Measurements from ENCODE around the gene NCAPH2. TPM values are rescaled to one million over a fixed set of nuclear protein-coding genes. Genes with fewer than 3 reads are reported as not detected.

The NCAPH2 gene
- 58.1 TPM for total RNA-seq

DNA sequence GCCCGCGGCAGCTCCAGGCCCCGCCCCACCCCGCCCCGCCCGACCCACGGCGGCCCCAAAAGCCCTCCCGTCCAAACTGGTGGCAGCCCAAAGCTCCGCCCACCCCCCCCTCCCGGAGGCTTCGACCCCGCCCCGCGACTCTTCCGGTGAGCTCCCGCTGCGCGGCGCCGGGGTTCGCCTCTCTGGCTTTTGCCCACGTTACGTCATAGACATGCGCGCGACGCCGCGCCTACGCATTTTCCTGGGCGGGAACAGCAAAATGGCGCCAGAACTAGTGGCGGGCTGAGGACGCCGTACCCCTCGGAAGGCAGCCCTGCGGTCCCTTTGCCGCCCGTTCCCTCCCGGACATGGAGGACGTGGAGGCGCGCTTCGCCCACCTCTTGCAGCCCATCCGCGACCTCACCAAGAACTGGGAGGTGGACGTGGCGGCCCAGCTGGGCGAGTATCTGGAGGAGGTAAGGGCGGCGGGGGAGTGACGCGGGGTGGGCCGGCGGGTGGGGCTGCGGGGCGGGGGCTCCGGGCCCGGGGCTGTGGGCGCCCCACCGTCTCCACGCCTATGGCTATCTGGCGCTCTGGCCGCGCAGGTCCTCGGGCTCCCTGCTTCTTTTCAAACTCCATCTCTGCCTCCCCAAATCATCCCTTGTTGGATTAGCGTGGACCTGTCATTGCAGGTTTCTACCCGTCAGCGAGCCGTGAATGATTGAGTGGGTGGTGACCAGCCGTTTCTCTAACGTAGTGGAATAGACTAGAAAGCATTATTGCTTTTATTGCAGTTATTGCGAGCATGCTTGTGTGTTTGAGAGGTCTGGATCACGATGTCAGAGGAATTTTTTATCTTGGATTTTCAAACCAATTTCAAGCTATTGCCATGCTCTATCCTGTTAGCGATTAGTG is at the start of gene NCAPH2:
NCAPH2 (plus strand) TSS at position 234 of the 894 bp plus-strand sequence; CDS start at position 348, 114 bp downstream.

DNA sequence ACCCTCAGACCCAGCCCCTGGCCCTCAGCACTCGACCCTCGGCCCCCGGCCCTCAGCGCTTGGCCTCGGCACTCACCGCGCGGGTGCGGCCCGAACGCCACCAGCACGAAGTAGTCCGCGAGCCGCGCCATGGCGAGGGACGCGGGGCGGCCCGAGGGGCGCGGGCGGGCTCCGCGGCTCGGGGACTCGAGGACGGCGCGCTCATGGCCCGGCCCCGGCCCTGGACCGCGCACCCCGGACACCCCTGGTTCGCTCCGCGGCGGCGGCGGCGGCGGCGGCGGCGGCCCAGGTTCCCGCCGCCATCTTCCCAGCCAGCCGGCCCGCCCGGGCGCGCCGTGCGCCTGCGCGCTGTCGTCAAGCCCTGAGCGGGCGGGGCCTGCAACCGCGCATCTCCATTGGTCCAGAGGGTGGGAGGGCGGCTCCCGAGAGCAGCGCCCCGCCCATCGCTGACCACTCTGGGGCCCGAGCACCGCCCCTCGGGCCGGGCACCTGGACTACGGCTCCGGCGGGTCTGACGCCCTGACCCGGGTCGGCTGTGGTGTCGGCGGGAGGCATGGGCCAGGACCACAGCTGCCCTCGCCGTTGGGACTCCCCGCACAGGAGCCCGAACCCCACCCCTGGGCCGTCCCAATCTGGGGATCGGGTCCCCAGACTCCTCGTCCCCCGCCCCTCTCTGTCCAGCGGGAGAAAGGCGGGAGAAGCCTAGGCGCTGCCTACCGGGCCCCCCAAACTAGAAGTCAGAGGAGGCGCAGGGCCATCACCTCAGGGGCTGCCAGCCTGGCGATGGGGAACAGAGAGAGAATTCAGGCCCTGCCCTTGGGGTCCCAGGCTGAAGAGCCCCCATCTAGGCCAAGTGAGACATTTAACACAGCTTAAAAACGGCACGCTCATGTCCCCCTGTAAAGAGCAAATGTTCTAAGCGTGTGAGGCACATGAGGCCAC is 33.0 kb upstream of the NCAPH2 start, which contains the start of gene SBF1:
SBF1 (minus strand) TSS at position 326 of the 942 bp plus-strand sequence; CDS start at position 131, 195 bp downstream.

DNA sequence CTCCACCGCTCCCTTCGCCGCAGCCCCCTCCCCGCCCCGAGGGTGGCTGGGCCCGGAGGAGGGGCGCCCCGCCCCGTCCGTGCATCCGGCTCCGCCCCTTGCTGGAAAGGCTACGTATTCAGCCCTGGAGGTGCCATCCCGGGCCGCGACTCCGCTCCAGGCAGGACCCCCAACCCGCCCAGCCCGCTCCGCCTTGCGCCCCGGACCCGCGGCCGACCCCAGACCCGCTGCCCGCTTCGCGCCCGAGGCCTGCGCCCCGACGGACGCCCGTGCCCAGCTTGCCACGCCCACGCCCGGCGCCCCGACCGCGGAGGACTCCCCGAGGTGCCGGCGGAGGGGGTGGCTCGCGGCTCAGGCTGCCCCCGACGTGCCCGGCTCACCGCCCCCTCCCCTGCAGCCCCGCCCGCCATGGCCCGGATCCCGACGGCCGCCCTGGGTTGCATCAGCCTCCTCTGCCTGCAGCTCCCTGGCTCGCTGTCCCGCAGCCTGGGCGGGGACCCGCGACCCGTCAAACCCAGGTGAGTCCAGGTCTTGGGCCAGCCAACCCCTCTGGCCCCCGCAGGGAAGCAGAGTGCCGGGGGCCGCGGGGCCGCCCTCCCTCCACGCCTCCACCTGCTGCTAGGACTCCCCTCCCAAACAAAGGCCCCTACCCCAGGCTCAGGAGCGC is 26.5 kb upstream of the NCAPH2 start, which contains the start of gene ADM2:
ADM2 (plus strand) TSS at position 104 of the 667 bp plus-strand sequence; CDS start at position 409, 305 bp downstream.

DNA sequence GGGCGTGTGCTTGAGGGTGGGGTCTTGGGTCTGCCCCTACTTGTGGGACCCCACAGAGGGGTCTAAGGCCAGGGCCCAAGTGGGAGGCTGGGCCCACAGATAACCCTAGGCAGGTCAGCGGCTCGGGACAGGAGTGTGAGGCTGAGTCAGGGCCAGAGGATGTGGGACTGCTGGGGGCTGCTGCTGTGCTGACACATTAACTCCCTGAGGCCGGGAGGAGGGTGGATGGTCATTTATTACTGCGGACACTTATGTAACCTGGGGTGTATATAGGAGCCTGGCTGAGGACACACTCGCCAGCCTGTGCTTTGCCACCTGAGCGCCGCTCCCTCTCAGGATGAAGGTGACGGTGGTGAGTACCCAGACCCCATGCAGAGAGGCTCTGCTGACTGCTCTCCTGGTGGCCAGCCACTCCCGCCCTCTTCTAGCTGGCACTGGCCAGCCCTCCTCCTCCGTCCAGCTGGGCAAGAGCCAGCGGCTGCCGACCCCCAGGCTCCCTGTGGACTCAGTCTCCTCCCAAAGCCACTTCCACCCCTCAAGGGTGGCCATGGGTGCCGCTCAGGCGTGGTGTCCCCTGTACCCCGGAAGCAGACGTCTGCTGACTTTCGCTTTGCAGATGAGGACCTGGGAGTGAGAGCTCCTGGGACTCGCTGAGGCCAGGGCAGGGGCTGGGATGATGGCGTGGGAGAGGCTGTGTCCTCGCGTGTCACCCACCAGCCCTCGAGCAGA is 21.3 kb upstream of the NCAPH2 start, which contains the start of gene MIOX:
MIOX (plus strand) TSS at position 299 of the 729 bp plus-strand sequence; CDS start at position 338, 39 bp downstream.

DNA sequence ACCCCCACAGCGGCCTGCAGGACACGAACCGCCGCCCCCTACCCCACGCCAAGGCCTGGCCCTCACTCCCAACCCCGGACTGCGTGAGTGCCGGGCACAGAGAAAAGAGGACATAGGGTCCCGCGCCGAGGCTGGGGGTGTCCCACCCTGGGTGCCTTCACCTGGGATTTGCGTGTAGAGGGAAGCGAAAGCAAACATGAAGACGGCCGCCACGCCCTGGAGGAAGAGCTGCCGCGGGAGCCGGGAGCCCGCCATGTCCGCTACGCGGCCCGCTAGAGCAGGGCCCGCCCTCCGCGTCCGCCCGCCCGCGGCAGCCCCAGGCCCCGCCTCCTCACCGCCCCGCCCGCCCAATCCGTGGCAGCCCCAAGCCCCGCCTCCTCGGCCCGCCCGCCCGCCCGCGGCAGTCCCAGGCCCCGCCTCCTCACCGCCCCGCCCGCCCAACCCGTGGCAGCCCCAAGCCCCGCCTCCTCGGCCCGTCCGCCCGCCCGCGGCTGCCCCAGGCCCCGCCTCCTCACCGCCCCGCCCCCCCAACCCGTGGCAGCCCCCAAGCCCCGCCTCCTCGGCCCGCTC is 518 bp upstream of the NCAPH2 start, which contains the start of gene LMF2:
LMF2 (minus strand) TSS at position 282 of the 570 bp plus-strand sequence; CDS start at position 255, 27 bp downstream.

DNA sequence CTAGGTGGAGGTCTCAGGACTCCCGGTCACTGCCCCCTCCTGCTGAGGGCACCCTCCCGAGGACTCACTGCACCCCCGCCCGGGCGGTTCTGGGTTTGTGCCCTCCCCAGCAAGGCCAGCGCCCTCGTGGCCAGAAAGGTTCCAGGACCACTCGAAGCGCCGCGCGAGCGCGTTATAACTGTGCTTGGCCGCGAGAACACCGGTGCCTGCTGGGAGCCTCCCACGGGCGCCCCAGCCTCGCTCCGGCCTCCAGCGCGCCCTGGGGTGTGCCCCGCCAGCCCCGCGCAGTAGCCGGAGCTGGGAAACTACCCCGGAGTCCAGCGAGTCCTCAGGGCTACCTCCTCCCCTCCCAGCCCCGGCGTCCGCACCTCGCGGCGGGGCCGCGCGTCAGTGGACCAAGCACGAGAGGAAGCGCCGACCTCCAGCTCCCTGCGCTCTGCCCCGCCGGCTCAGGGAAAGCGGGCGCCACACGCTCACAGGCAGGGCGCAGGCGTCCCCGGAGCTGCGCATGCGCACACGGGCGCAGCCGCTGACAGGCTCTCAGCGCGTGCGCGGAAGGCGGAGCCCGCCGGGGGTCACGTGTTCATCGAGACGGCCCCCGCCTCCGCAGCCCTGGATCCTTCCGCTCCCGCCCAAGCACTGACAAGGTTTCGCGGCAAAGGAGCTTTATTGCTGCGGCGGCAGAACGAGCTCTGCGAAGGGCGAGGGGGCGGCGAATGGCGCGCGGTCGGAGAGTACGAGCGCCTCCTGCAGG is 17.3 kb downstream of the NCAPH2 start, which contains the start of gene SCO2:
SCO2 (minus strand) TSS at position 495 of the 754 bp plus-strand sequence. CDS start 1,187 bp downstream, outside the sequence.

DNA sequence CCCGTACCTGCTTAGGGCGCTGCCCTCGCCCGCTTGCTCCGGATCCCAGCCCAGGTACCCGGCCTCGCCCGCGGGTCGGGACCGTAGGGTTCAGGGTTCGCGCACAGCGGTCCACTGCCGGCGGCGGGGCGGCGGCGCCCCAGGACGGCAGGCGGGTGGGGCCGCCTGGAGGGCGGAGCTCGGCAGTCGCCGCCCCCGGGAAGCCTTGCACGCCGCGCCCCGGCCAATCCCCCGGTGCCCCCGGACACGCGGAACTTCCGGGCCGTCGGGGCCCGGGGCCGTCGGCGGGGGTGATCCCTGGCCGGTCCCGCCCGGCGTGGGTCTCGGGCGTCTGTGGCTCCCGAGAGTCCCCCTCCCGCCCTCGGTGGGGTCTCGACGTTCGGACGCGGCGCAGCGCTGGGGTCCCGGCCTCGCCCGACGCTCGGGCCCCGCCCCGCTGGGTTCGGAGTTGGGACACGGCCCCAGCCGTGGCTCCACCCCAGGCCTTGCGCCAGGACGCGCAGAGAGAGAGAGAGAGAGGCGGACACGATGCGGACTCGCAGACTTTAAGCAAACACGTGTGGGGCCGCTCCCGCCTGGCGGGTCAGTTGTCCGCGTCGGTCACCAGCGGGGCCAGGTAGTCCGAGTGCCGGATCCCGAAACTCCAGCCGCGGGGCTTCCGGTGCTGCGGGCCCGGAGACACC is 22.0 kb downstream of the NCAPH2 start, which contains the start of gene TYMP:
TYMP (minus strand) TSS at position 116 of the 683 bp plus-strand sequence. CDS start 303 bp downstream, outside the sequence.

DNA sequence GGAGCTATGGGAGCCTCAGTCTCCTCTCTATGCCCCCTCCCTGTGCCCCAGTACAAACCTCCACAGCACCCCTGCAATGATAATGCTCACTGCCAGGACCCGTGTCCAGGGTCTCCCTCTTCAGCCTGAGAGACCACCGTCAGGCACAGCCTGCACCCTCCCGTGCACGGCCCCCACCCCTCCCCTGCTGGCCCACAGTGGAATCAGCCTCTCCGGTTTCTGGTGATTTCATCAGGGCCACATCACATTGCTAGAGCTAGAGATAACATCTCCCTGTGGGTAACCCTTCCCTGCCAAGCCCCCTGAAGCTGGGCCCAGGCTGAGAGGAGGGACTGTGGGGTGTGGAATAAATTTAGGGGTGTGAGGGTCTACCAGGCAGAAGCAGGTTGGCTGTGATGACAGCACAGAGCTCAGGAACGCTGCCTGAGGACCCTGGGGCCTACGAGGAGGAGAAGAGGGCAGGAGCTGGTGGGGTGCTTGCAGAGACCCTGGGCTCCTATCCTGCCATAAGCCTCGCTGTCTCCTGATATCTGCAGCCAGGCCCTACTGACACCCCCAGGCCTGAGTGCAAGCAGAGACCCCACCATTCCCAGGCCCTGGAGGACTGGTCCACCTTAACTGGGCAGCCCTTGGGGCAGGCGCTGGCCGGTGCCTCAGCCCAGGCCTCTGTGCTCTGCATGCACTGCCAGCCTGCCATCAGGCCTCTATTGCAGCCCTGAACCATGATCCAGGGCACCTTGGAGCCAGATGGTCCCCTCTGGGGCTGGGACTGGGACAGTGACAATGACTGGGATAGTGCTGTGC is 37.7 kb downstream of the NCAPH2 start, which contains the start of gene KLHDC7B:
KLHDC7B (plus strand) TSS at position 378 of the 804 bp plus-strand sequence; CDS start at position 723, 345 bp downstream.

DNA sequence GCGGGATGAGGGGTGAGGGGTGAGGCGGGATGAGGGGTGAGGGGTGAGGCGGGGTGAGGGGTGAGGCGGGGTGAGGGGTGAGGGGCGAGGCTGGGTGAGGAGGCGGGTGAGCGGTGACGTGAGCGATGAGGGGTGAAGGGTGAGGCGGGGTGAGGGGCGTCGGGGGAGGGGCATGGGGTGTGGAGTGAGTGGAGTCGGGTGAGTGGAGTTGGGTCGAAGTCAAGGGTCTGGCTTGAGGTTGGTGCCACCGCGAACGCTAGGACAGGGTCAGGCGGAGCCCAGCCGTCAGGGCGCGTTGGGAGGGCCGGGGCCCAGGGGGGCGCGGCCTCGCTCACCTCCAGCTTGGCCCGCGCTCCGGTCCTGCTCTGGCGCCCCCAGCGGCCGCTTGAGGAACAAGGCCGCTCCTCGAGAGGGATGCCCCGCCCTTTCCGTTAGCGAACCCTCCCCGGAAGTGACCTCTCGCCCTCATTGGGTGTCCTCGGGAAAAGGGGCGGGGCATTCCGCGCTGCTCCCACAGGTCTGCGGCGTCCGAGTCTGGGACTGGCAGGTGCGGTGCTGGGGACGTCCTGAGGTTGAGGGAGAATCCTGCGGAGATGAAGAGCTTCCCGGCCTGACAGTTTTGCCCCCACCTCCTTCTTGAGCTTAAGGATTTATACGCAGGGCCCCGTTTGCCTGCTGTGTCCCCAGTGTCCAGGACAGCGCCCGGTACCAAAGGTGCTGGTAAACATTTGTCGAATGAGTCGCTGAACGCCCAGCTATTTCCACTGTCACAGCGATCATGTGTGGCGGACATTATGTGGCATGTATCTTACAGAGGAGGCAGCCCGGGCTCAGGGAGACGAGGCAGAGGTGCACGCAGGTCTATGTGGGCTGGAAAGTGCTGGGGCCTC is 54.7 kb downstream of the NCAPH2 start, which contains the start of gene SYCE3:
SYCE3 (minus strand) TSS at position 397 of the 890 bp plus-strand sequence. CDS start 6,514 bp downstream, outside the sequence.

Other genes starting within 250 kb of the NCAPH2 start
- gene MAPK12, start 246.5 kb upstream of the NCAPH2 start, total RNA-seq = 18.9 TPM
- 7.6 TPM for gene MAPK11, start 237.8 kb upstream of the NCAPH2 start, total RNA-seq
- 169 TPM for gene PLXNB2, start 200.6 kb upstream of the NCAPH2 start, total RNA-seq
- gene DENND6B, start 181.2 kb upstream of the NCAPH2 start, total RNA-seq = 16.9 TPM
- gene PPP6R2, start 164.9 kb upstream of the NCAPH2 start, total RNA-seq = 56.1 TPM
- gene SBF1, start 33.2 kb upstream of the NCAPH2 start, total RNA-seq = 67.3 TPM
- gene ADM2, start 26.7 kb upstream of the NCAPH2 start, total RNA-seq = 1.5 TPM
- gene MIOX, start 21.4 kb upstream of the NCAPH2 start, total RNA-seq = not detected
- gene LMF2, start 522 bp upstream of the NCAPH2 start, total RNA-seq = 39.0 TPM
- not detected for gene SCO2, start 17.4 kb downstream of the NCAPH2 start, total RNA-seq
- 10.6 TPM for gene TYMP, start 21.8 kb downstream of the NCAPH2 start, total RNA-seq
- gene KLHDC7B, start 37.7 kb downstream of the NCAPH2 start, total RNA-seq = 0.05 TPM
- not detected for gene SYCE3, start 54.7 kb downstream of the NCAPH2 start, total RNA-seq
- gene CPT1B, start 70.2 kb downstream of the NCAPH2 start, total RNA-seq = 15.6 TPM
- gene CHKB, start 74.6 kb downstream of the NCAPH2 start, total RNA-seq = 59.6 TPM
- gene MAPK8IP2, start 92.6 kb downstream of the NCAPH2 start, total RNA-seq = 22.7 TPM
- gene ARSA, start 119.9 kb downstream of the NCAPH2 start, total RNA-seq = 17.3 TPM
- gene SHANK3, start 164.6 kb downstream of the NCAPH2 start, total RNA-seq = 10.6 TPM
- gene ACR, start 230.0 kb downstream of the NCAPH2 start, total RNA-seq = not detected